Neural progenitor cell (in vitro differentiated cells): ENCODE measurements around the gene ZC3H12C.

Experiments
- EZH2 ChIP-seq: fragments of 200-600 bp; sonication (generic); IDR thresholded peaks from 2 replicates; pipeline ENCODE4 v1.6.1; 2017; ENCODE audit warnings: antibody characterized with exemption, mild to moderate bottlenecking, moderate library complexity
- TF ChIP-seq, protein P1 (sequence below): fragments of 200-600 bp; sonication (generic); IDR thresholded peaks from 2 replicates; pipeline ENCODE4 v1.5.1; 2017; ENCODE audit warnings: antibody characterized with exemption, mild to moderate bottlenecking

DNA sequence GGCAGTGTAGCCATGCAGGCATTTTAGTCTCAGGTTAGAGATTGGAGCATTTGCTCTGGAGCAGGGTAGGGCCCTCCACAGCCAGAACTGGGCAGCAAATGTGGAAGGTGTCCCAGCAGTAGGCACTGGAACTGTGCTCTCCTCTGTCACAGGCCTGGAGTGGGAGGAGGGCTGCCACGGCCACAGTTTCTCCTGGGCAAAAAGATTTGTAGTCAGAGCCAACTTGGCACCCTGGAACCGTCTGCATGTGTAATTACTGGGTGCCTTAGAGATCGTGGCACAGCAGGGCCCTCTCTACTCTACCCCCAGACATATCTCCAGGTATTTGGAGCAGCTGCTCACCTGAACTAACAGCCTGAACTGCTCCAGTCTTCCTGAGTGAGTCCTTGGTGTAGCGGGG is 93.7 kb downstream of the ZC3H12C start:
- TF ChIP-seq, protein P1, sequence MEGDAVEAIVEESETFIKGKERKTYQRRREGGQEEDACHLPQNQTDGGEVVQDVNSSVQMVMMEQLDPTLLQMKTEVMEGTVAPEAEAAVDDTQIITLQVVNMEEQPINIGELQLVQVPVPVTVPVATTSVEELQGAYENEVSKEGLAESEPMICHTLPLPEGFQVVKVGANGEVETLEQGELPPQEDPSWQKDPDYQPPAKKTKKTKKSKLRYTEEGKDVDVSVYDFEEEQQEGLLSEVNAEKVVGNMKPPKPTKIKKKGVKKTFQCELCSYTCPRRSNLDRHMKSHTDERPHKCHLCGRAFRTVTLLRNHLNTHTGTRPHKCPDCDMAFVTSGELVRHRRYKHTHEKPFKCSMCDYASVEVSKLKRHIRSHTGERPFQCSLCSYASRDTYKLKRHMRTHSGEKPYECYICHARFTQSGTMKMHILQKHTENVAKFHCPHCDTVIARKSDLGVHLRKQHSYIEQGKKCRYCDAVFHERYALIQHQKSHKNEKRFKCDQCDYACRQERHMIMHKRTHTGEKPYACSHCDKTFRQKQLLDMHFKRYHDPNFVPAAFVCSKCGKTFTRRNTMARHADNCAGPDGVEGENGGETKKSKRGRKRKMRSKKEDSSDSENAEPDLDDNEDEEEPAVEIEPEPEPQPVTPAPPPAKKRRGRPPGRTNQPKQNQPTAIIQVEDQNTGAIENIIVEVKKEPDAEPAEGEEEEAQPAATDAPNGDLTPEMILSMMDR: no peak
- no peak for TF ChIP-seq EZH2
